ENCODE measurements around the gene YBX3. TPM values are rescaled to one million over a fixed set of nuclear protein-coding genes. Genes with fewer than 3 reads are reported as not detected.

Gene YBX3
- total and polyA plus RNA-seq, 2 of the 13 experiments (the other 11 are each of a cell fraction or from before 2014, with no cell fraction given) = 77.5 to 99.6 TPM

DNA sequence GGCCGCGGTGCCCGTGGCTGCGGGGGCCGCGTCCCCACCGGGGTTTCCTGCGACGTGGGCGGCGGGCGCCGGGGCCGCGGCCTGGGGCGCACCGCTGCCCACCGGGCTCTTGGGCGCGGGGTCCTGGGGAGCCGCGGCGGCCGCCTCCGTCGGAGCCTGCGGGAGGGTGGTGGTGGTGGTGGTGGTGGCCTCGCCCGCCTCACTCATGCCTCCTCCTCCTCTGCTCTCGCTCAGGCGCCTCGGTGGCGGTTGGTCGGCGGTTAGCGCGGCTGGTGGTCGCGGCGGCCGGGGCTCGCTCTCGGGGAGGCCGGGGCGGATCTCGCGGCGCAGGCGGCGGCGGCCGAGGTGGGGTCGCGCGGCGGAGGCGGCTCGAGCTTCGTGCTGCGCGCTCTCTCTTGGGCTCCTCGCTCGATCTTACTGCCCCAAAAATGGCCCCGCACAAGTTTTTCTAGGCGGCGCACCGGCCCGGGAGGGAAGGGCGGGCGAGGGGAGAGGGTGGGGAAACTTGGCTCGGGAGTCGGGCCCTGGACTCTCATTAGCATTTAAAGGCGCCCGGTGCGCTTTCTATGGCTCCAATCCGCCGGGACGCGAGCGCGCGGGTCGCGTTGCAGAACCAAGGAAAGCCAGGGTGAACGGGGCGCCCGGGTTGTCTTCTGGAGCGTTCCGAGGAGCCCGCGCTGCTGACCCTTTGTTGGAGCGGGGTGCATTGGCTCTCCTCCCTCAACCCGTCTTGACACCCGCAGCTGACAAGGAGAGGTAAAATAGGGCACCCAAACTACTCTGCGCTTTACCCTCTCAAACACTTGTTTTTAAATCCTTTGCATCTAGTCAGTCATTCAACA lies at the start of gene YBX3 (continued):
- TF ChIP-seq, protein P1, sequence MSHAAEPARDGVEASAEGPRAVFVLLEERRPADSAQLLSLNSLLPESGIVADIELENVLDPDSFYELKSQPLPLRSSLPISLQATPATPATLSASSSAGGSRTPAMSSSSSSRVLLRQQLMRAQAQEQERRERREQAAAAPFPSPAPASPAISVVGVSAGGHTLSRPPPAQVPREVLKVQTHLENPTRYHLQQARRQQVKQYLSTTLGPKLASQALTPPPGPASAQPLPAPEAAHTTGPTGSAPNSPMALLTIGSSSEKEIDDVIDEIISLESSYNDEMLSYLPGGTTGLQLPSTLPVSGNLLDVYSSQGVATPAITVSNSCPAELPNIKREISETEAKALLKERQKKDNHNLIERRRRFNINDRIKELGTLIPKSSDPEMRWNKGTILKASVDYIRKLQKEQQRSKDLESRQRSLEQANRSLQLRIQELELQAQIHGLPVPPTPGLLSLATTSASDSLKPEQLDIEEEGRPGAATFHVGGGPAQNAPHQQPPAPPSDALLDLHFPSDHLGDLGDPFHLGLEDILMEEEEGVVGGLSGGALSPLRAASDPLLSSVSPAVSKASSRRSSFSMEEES (CRISPR knock-in tag; IDR thresholded peaks at IDR 0.05) = no peak
- TF ChIP-seq TBL1XR1 (IDR thresholded peaks at IDR 0.05; ENCODE audit: borderline replicate concordance, low read length, partially characterized antibody) = no peak
- TF ChIP-seq ZNF850 (CRISPR knock-in tag; conservative IDR thresholded peaks at IDR 0.05) = no peak
- TF ChIP-seq ZNF800 (CRISPR knock-in tag; IDR thresholded peaks at IDR 0.05) = peak; percentile 96
- TF ChIP-seq DRAP1 (CRISPR knock-in tag; IDR thresholded peaks at IDR 0.05) = peak; percentile 68; the same call in 1 of the 2 replicates
- no peak for TF ChIP-seq ZSCAN20 (CRISPR knock-in tag; IDR thresholded peaks at IDR 0.05; ENCODE audit: borderline replicate concordance)
- TF ChIP-seq MTF2 (CRISPR knock-in tag; IDR thresholded peaks at IDR 0.05; ENCODE audit: borderline replicate concordance) = no peak
- TF ChIP-seq ZSCAN29 (CRISPR knock-in tag; conservative IDR thresholded peaks at IDR 0.05) = no peak
- no peak for TF ChIP-seq ZFP36L2 (CRISPR knock-in tag; IDR thresholded peaks at IDR 0.05)
- TF ChIP-seq GLI4 (CRISPR knock-in tag; IDR thresholded peaks at IDR 0.05; ENCODE audit: borderline replicate concordance) = no peak
- no peak; the same call in 1 of the 2 replicates for TF ChIP-seq TMF1 (CRISPR knock-in tag; IDR thresholded peaks at IDR 0.05; ENCODE audit: low read depth)
- TF ChIP-seq, protein P2, sequence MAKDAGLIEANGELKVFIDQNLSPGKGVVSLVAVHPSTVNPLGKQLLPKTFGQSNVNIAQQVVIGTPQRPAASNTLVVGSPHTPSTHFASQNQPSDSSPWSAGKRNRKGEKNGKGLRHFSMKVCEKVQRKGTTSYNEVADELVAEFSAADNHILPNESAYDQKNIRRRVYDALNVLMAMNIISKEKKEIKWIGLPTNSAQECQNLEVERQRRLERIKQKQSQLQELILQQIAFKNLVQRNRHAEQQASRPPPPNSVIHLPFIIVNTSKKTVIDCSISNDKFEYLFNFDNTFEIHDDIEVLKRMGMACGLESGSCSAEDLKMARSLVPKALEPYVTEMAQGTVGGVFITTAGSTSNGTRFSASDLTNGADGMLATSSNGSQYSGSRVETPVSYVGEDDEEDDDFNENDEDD (CRISPR knock-in tag; IDR thresholded peaks at IDR 0.05; ENCODE audit: borderline replicate concordance) = 0 out of 2 replicates have a peak, but pooled peaks have one; percentile 21
- no peak for TF ChIP-seq ISX (CRISPR knock-in tag; conservative IDR thresholded peaks at IDR 0.05)
- no peak for TF ChIP-seq DPF2 (CRISPR knock-in tag; IDR thresholded peaks at IDR 0.05; ENCODE audit: borderline replicate concordance, low read depth)
- TF ChIP-seq AKNA (CRISPR knock-in tag; IDR thresholded peaks at IDR 0.05; ENCODE audit: borderline replicate concordance) = no peak
- no peak for TF ChIP-seq FOXA1 (IDR thresholded peaks at IDR 0.05)
- TF ChIP-seq FOXA1 (CRISPR knock-in tag; IDR thresholded peaks at IDR 0.05) = no peak

Data from HepG2 (cell line).